Skeletal muscle satellite cell (primary cell): ENCODE results near the gene LGMN.
"Not testable (repeated sequence)": the region's sequence is repeated elsewhere in the genome, so short reads cannot be mapped to it uniquely, and the experiment has no call there.

Experiments
- H3K27me3 ChIP-seq: 2 replicates; pipeline ENCODE4 v1.7.0; 2013; ENCODE audit warnings: low read length; ENCODE audit not compliant: control insufficient read depth, insufficient read depth
- H3K36me3 ChIP-seq: 2 replicates; pipeline ENCODE4 v1.7.0; 2013; ENCODE audit warnings: mild to moderate bottlenecking, control low read depth, low read length; ENCODE audit not compliant: insufficient read depth
- H3K4me1 ChIP-seq: 2 replicates; pipeline ENCODE4 v1.7.0; 2013; ENCODE audit warnings: low read length; ENCODE audit not compliant: control insufficient read depth, insufficient read depth
- H3K4me2 ChIP-seq: 2 replicates; pipeline ENCODE4 v1.7.0; 2013; ENCODE audit warnings: mild to moderate bottlenecking, low read length
- H3K4me3 ChIP-seq: 2 replicates; pipeline ENCODE4 v1.7.0; 2013; ENCODE audit warnings: low read length
- H3K9ac ChIP-seq: 2 replicates; pipeline ENCODE4 v1.7.0; 2013; ENCODE audit warnings: mild to moderate bottlenecking, low read depth, low read length, moderate library complexity
- H3K9me3 ChIP-seq: replicated peaks from 2 replicates; pipeline ENCODE4 v1.7.0; 2013; ENCODE audit warnings: mild to moderate bottlenecking, control low read depth, low read length

Gene LGMN

GRCh38 chr14:92688434-92689375, 59.7 kb downstream of the LGMN start:
- Histone ChIP-seq H3K4me3 (no peak overlapping the region), H3K9me3 (no peaks in the 10 kb centered on the region), H3K27me3 (peaks cover 7% of the 10 kb centered on the region), H3K9ac (no peak overlapping the region), H3K4me2 (no peak overlapping the region), H3K36me3 (peaks cover 12% of the 10 kb centered on the region), H3K4me1 (no peaks in the 10 kb centered on the region)

- peaks cover 12% of the 10 kb centered on the region for H3K36me3 ChIP-seq
- no peaks in the 10 kb centered on the region for H3K9me3 ChIP-seq
- no peaks in the 10 kb centered on the region for H3K4me1 ChIP-seq
- no peak overlapping the region for H3K4me2 ChIP-seq
- no peaks in the 10 kb centered on the region for H3K27me3 ChIP-seq
- H3K9ac ChIP-seq = no peak overlapping the region
- no peak overlapping the region for H3K4me3 ChIP-seq
Observed at GRCh38 chr14:92687681-92688433, 60.6 kb downstream of the LGMN start.

- Histone ChIP-seq H3K4me3 (no peak overlapping the region), H3K4me2 (no peak overlapping the region), H3K9ac (no peak overlapping the region), H3K9me3 (no peaks in the 10 kb centered on the region), H3K4me1 (no peaks in the 10 kb centered on the region), H3K36me3 (peaks cover 12% of the 10 kb centered on the region), H3K27me3 (no peaks in the 10 kb centered on the region)
Observed at GRCh38 chr14:92686900-92687427, 61.5 kb downstream of the LGMN start.

- Histone ChIP-seq H3K27me3 (no peaks in the 10 kb centered on the region), H3K4me3 (no peak overlapping the region), H3K9me3 (no peaks in the 10 kb centered on the region), H3K9ac (no peak overlapping the region), H3K4me2 (no peak overlapping the region), H3K4me1 (no peaks in the 10 kb centered on the region), H3K36me3 (peaks cover 12% of the 10 kb centered on the region)
Observed at GRCh38 chr14:92686411-92686899, 62.0 kb downstream of the LGMN start.

GRCh38 chr14:92685784-92686355, 62.6 kb downstream of the LGMN start:
- H3K9ac ChIP-seq = no peak overlapping the region
- H3K27me3 ChIP-seq = no peaks in the 10 kb centered on the region
- H3K4me1 ChIP-seq = no peaks in the 10 kb centered on the region
- H3K4me3 ChIP-seq = no peak overlapping the region
- peaks cover 12% of the 10 kb centered on the region for H3K36me3 ChIP-seq
- H3K9me3 ChIP-seq = no peaks in the 10 kb centered on the region
- H3K4me2 ChIP-seq = no peak overlapping the region

- no peak overlapping the region for H3K4me3 ChIP-seq
- no peaks in the 10 kb centered on the region for H3K4me1 ChIP-seq
- no peaks in the 10 kb centered on the region for H3K27me3 ChIP-seq
- no peak overlapping the region for H3K4me2 ChIP-seq
- no peaks in the 10 kb centered on the region for H3K9me3 ChIP-seq
- H3K9ac ChIP-seq = no peak overlapping the region
- peaks cover 12% of the 10 kb centered on the region for H3K36me3 ChIP-seq
Observed at GRCh38 chr14:92684801-92685560, 63.4 kb downstream of the LGMN start.

GRCh38 chr14:92683041-92683440, 65.4 kb downstream of the LGMN start:
- Histone ChIP-seq H3K4me1 (no peaks in the 10 kb centered on the region), H3K36me3 (peaks cover 14% of the 10 kb centered on the region)

GRCh38 chr14:92680781-92681650, 67.4 kb downstream of the LGMN start:
- Histone ChIP-seq H3K4me2 (no peak overlapping the region), H3K4me1 (no peaks in the 10 kb centered on the region), H3K4me3 (no peak overlapping the region), H3K27me3 (no peaks in the 10 kb centered on the region), H3K9ac (no peak overlapping the region), H3K36me3 (peaks cover 24% of the 10 kb centered on the region), H3K9me3 (no peaks in the 10 kb centered on the region)

More at GRCh38 chr14:92683041-92683440, 65.4 kb downstream of the LGMN start:
- Histone ChIP-seq H3K9me3 (no peaks in the 10 kb centered on the region), H3K9ac (no peak overlapping the region), H3K4me2 (no peak overlapping the region), H3K4me3 (no peak overlapping the region), H3K27me3 (no peaks in the 10 kb centered on the region)

GRCh38 chr14:92680330-92680729, 68.1 kb downstream of the LGMN start:
- not testable (repeated sequence) for H3K4me3 ChIP-seq, H3K4me1 ChIP-seq, H3K4me2 ChIP-seq, H3K9me3 ChIP-seq, H3K27me3 ChIP-seq, H3K9ac ChIP-seq
- H3K36me3 ChIP-seq = peaks cover 20% of the 10 kb centered on the region

GRCh38 chr14:92679246-92679645, 69.2 kb downstream of the LGMN start:
- Histone ChIP-seq H3K4me1 (no peaks in the 10 kb centered on the region), H3K9ac (no peak overlapping the region), H3K9me3 (no peaks in the 10 kb centered on the region), H3K4me3 (no peak overlapping the region), H3K27me3 (no peaks in the 10 kb centered on the region), H3K36me3 (peaks cover 16% of the 10 kb centered on the region), H3K4me2 (no peak overlapping the region)
